ENCODE results near the gene DRC7. TPM values are rescaled to one million over a fixed set of nuclear protein-coding genes. Genes with fewer than 3 reads are reported as not detected.

The DRC7 gene
- total and polyA plus RNA-seq, 9 of the 15 experiments (the other 6 are each of a cell fraction or from before 2014, with no cell fraction given): 0.04 to 0.33 (median 0.12) TPM; not detected in 3

GRCh38 chr16:57660715-57661463 is 33.7 kb upstream of the DRC7 start (continued):
- TF ChIP-seq SP2 (IDR thresholded peaks at IDR 0.05; ENCODE audit: extremely low read depth, low read depth, low read length, poor library complexity, severe bottlenecking): no peak
- TF ChIP-seq ILF3 (IDR thresholded peaks at IDR 0.05; ENCODE audit: borderline replicate concordance): no peak
- TF ChIP-seq E2F8 (IDR thresholded peaks at IDR 0.05; ENCODE audit: low read depth, partially characterized antibody): no peak
- TF ChIP-seq SRSF1 (IDR thresholded peaks at IDR 0.05; ENCODE audit: low read depth, low read length): no peak
- TF ChIP-seq TARDBP (IDR thresholded peaks at IDR 0.05): 0 out of 2 replicates have a peak, but pooled peaks have one; percentile 17

GRCh38 chr16:57661510-57661909 is 33.1 kb upstream of the DRC7 start:
- intact Hi-C loops (cut with micrococcal nuclease) (loop anchor here (2.0 to 10.0 kb wide), 2 partner anchors 59 to 233 kb away; no protein-coding TSS in a partner anchor), in situ Hi-C loops (cut with MboI) (no loop called here)
- no peak for DNase-seq (ENCODE audit: extremely low read depth in 1 of 4, low spot score in 3 of 4)
- H3K27ac ChIP-seq (ENCODE audit: extremely low read depth, low read depth, low read length): no peak overlapping the region
- ATAC-seq: no peak
- no peaks in the 10 kb centered on the region for H4K20me1 ChIP-seq (replicated peaks; ENCODE audit: control insufficient read depth, insufficient read depth, low read length)
- H3K79me2 ChIP-seq (ENCODE audit: control insufficient read depth, insufficient read depth, low read length): no peaks in the 10 kb centered on the region
- no peaks in the 10 kb centered on the region for H3K9me3 ChIP-seq (replicated peaks; ENCODE audit: control insufficient read depth, insufficient read depth, low read depth, low read length)
- ChIA-PET CTCF (ENCODE audit: low intra/inter-chr PET ratio) (interaction anchor here (2.0 to 2.3 kb wide), 2 partner anchors 59 to 75 kb away, joined by 9 to 13 read pairs; no protein-coding TSS in a partner anchor), POLR2A (interaction anchor here (0.7 to 1.5 kb wide), 2 partner anchors 9 to 19 kb away, joined by 3 to 4 read pairs; no protein-coding TSS in a partner anchor)
- 0 out of 5 replicates have a peak, but pooled peaks cover 0 to 5% of the 10 kb centered on the region in 2 experiments for H3K27me3 ChIP-seq (ENCODE audit: control insufficient read depth in 2 of 2, insufficient read depth in 2 of 2, low read length in 2 of 2)
- no peaks in the 10 kb centered on the region for H3K9me1 ChIP-seq (ENCODE audit: control insufficient read depth, insufficient read depth, low read length)
- H2AFZ ChIP-seq (ENCODE audit: low read depth, low read length): no peak overlapping the region
- H3K4me3 ChIP-seq: no peak overlapping the region
- 64% methylated on average over 7 of the region's 7 CpGs for WGBS (ENCODE audit: insufficient coverage, low coverage, missing lambda C conversion rate)
- peak overlapping the region in 1 of 2 experiments; percentile 62; a peak in 1 of 4 replicates for H3K9ac ChIP-seq (ENCODE audit: insufficient read depth in 1 of 2, low read depth in 2 of 2, low read length in 2 of 2)
- FAIRE-seq: no peak
- no TSS peak for BruUV-seq (replicated peaks)
- no peaks in the 10 kb centered on the region for H3K36me3 ChIP-seq (ENCODE audit: control insufficient read depth, insufficient read depth, low read length)
- peaks cover 0 to 14% of the 10 kb centered on the region in 2 experiments; a peak in 1 of 5 replicates for H3K4me1 ChIP-seq (replicated peaks in 1 of 2; ENCODE audit: control insufficient read depth in 2 of 2, insufficient read depth in 2 of 2, low read length in 2 of 2)
- H3K4me2 ChIP-seq (ENCODE audit: insufficient read depth, low read length): no peak overlapping the region
- no peak for TF ChIP-seq KHSRP (IDR thresholded peaks at IDR 0.05)
- TF ChIP-seq SP1 (CRISPR knock-in tag; IDR thresholded peaks at IDR 0.05): no peak
- no peak for TF ChIP-seq NFYB (IDR thresholded peaks at IDR 0.05; ENCODE audit: extremely low read depth, insufficient read length)
- TF ChIP-seq NCOA6 (IDR thresholded peaks at IDR 0.05): no peak
- TF ChIP-seq HEY1 (CRISPR knock-in tag; IDR thresholded peaks at IDR 0.05; ENCODE audit: borderline replicate concordance): no peak
- no peak for TF ChIP-seq GATAD2A (IDR thresholded peaks at IDR 0.05)
- TF ChIP-seq ARID3A (IDR thresholded peaks at IDR 0.05; ENCODE audit: borderline replicate concordance, low read depth, low read length): no peak
- TF ChIP-seq BCL6 (CRISPR knock-in tag; IDR thresholded peaks at IDR 0.05): no peak
- TF ChIP-seq FOXP1 (CRISPR knock-in tag; IDR thresholded peaks at IDR 0.05): no peak
- TF ChIP-seq SNIP1 (IDR thresholded peaks at IDR 0.05; ENCODE audit: low read depth): no peak
- no peak for TF ChIP-seq WHSC1 (IDR thresholded peaks at IDR 0.05; ENCODE audit: low read length)
- TF ChIP-seq LARP7 (IDR thresholded peaks at IDR 0.05): no peak
- TF ChIP-seq NCOA4 (IDR thresholded peaks at IDR 0.05; ENCODE audit: partially characterized antibody): no peak
